ENCODE measurements around the gene GPR3.

The GPR3 gene

DNA sequence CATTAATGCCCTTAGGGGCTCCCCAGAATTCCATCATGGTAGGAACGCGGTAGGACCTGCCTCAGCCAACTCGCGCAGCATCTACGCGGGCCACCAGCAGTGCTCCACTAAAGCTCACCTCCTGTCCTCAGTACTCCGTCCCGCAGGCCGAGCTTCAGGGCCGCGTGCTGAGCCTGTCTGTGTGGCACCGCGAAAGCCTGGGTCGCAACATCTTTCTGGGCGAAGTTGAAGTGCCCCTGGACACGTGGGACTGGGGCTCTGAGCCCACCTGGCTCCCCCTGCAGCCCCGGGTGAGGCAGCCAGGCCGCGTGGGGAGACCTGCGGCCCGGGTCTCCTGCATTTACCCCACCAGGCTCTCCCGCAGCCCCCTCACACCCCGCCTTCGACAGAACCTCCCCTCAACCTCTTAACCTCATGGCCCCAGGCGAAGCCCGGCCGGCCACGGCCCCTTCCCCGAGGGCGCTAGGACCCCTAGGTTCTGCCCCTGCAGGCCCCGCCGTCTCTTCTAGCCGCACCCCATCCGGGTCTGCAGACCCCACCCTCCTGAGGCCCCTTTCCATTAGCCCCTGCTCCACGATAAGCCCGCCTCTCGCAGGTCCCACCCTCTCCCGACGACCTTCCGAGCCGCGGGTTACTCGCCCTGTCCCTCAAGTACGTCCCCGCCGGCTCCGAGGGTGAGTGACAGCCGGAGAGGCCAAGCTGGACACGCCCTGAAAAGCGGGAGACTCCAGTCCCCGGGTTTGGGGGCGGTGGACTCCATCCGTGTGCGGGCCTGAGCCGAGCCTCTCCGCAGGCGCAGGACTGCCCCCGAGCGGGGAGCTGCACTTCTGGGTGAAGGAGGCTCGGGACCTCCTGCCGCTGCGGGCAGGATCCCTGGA lies 41.5 kb upstream of the GPR3 start:
- H3K36me3 ChIP-seq (ENCODE audit: control insufficient read depth in 1 of 2, insufficient read depth in 2 of 2, low read length in 2 of 2), result peaks cover 0 to 7% of the 10 kb centered on the region in 2 donors
- H3K9ac ChIP-seq (ENCODE audit: low read depth in 1 of 2, low read length in 2 of 2), result peak overlapping the region in 1 of 2 donors; percentile 43
- H3K27ac ChIP-seq (ENCODE audit: low read depth, low read length), result no peak overlapping the region
- H3K4me1 ChIP-seq (ENCODE audit: control insufficient read depth in 1 of 2, insufficient read depth in 2 of 2, low read length in 2 of 2), result peaks cover 18 to 25% of the 10 kb centered on the region in 2 donors
- no peaks in the 10 kb centered on the region for H3K9me3 ChIP-seq (ENCODE audit: control insufficient read depth in 1 of 2, low read length in 2 of 2)
- H3K27me3 ChIP-seq (ENCODE audit: control insufficient read depth in 1 of 2, insufficient read depth in 2 of 2, low read length in 2 of 2), result peaks cover 0 to 4% of the 10 kb centered on the region in 2 donors
- peak overlapping the region; percentile 30 to 54 for H3K4me3 ChIP-seq (ENCODE audit: low read depth in 1 of 2, low read length in 2 of 2)

DNA sequence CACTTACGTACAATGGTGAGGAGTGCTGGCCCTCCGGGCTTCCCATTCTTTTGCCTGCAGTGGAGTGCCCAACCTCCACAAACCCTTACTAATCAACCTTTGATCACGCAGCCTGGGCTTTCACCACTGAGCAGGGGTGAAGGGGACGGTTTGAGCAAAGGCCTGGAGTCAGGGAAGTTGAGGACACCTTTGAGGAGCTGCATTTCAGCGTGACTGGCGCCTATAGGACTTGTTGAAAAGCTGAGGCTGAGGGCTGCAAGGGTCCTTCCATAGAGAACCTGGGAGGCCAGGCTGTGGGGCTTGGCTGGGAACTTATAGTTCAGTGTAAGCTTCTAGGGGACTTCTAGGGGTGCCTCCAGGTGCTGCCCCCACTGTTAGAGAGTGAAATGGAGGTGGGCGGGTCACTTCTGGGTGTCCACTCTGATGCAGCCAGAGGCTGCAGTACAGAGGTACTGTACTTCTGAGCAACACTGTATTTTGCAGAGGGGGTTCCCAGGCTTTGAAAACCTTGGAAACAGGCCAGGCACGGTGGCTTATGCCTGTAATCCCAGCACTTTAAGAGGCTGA lies 40.8 kb upstream of the GPR3 start:
- peak overlapping the region in 1 of 2 donors; percentile 43 for H3K9ac ChIP-seq (ENCODE audit: low read depth in 1 of 2, low read length in 2 of 2)
- peak overlapping the region; percentile 30 to 54 for H3K4me3 ChIP-seq (ENCODE audit: low read depth in 1 of 2, low read length in 2 of 2)
- H3K27me3 ChIP-seq (ENCODE audit: control insufficient read depth in 1 of 2, insufficient read depth in 2 of 2, low read length in 2 of 2), result peaks cover 0 to 4% of the 10 kb centered on the region in 2 donors
- H3K27ac ChIP-seq (ENCODE audit: low read depth, low read length), result no peak overlapping the region
- H3K36me3 ChIP-seq (ENCODE audit: control insufficient read depth in 1 of 2, insufficient read depth in 2 of 2, low read length in 2 of 2), result peaks cover 0 to 11% of the 10 kb centered on the region in 2 donors
- H3K9me3 ChIP-seq (ENCODE audit: control insufficient read depth in 1 of 2, low read length in 2 of 2), result no peaks in the 10 kb centered on the region
- peaks cover 19 to 25% of the 10 kb centered on the region in 2 donors for H3K4me1 ChIP-seq (ENCODE audit: control insufficient read depth in 1 of 2, insufficient read depth in 2 of 2, low read length in 2 of 2)

DNA sequence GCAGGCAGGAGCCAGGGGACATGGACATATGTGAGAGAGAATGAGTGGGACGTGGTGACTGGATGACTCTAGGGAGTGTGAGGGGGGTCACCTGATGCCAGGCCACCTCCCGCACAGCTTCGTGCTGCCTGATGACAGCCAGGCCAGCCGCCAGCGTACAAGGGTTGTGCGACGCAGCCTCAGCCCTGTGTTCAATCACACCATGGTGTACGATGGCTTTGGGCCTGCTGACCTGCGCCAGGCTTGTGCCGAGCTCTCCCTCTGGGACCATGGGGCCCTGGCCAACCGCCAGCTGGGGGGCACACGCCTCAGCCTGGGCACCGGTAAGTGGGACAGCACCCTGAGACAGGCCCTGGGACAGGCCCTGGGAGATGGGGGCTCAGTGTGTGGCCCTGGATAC lies 39.3 kb upstream of the GPR3 start:
- Histone ChIP-seq H3K27ac (ENCODE audit: low read depth, low read length) (no peak overlapping the region), H3K4me3 (ENCODE audit: low read depth in 1 of 2, low read length in 2 of 2) (no peak overlapping the region), H3K36me3 (ENCODE audit: control insufficient read depth in 1 of 2, insufficient read depth in 2 of 2, low read length in 2 of 2) (peaks cover 0 to 11% of the 10 kb centered on the region in 2 donors)

DNA sequence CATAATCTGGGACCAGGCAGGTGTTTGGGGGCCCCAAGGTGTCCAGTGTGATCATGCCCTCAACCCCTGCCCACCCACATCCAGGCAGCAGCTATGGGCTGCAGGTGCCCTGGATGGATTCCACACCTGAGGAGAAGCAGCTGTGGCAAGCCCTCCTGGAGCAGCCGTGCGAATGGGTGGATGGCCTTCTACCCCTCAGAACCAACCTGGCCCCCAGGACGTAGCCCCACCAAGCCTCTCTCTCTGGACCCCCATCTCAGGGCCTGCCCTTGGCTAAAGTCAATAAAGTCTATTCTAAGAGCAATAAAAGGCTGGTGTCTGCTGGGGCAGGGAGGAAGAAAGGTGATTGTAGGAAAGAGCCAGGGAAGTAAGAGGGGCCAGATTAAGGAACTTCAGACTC lies 38.8 kb upstream of the GPR3 start:
- Histone ChIP-seq H3K27ac (ENCODE audit: low read depth, low read length) (no peak overlapping the region), H3K4me1 (ENCODE audit: control insufficient read depth in 1 of 2, insufficient read depth in 2 of 2, low read length in 2 of 2) (peaks cover 27 to 36% of the 10 kb centered on the region in 2 donors), H3K4me3 (ENCODE audit: low read depth in 1 of 2, low read length in 2 of 2) (no peak overlapping the region), H3K9ac (ENCODE audit: low read depth in 1 of 2, low read length in 2 of 2) (no peak overlapping the region), H3K9me3 (ENCODE audit: control insufficient read depth in 1 of 2, low read length in 2 of 2) (no peaks in the 10 kb centered on the region), H3K36me3 (ENCODE audit: control insufficient read depth in 1 of 2, insufficient read depth in 2 of 2, low read length in 2 of 2) (peaks cover 0 to 11% of the 10 kb centered on the region in 2 donors), H3K27me3 (ENCODE audit: control insufficient read depth in 1 of 2, insufficient read depth in 2 of 2, low read length in 2 of 2) (peaks cover 0 to 4% of the 10 kb centered on the region in 2 donors)

More for the DNA sequence above, 39.3 kb upstream of the GPR3 start:
- peaks cover 27 to 36% of the 10 kb centered on the region in 2 donors for H3K4me1 ChIP-seq (ENCODE audit: control insufficient read depth in 1 of 2, insufficient read depth in 2 of 2, low read length in 2 of 2)
- H3K27me3 ChIP-seq (ENCODE audit: control insufficient read depth in 1 of 2, insufficient read depth in 2 of 2, low read length in 2 of 2), result peaks cover 0 to 4% of the 10 kb centered on the region in 2 donors
- H3K9ac ChIP-seq (ENCODE audit: low read depth in 1 of 2, low read length in 2 of 2), result no peak overlapping the region
- H3K9me3 ChIP-seq (ENCODE audit: control insufficient read depth in 1 of 2, low read length in 2 of 2), result no peaks in the 10 kb centered on the region

DNA sequence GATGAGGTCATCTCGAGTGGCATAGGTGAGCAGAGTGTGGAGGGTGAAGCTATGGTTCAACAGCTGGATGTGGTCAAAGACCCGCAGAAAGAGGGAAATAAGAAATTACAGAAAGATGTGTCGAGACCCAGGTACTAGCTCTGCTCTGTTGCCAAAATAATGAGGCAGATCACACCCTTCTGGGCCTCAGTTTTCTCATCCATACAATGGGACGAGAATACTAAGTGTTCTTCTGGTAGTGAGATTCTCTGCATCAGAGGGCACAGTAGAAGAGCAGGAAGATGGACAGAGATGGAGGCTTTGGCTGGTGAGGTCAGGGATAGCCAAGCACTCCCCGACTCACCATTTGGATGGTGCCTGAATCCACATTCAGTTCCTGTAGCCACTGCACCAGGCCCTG lies 36.7 kb upstream of the GPR3 start:
- H3K9me3 ChIP-seq (ENCODE audit: control insufficient read depth in 1 of 2, low read length in 2 of 2), result no peaks in the 10 kb centered on the region
- no peaks in the 10 kb centered on the region for H3K27me3 ChIP-seq (ENCODE audit: control insufficient read depth in 1 of 2, insufficient read depth in 2 of 2, low read length in 2 of 2)
- H3K36me3 ChIP-seq (ENCODE audit: control insufficient read depth in 1 of 2, insufficient read depth in 2 of 2, low read length in 2 of 2), result peaks cover 0 to 11% of the 10 kb centered on the region in 2 donors
- H3K4me3 ChIP-seq (ENCODE audit: low read depth in 1 of 2, low read length in 2 of 2), result no peak overlapping the region
- no peak overlapping the region for H3K27ac ChIP-seq (ENCODE audit: low read depth, low read length)
- H3K9ac ChIP-seq (ENCODE audit: low read depth in 1 of 2, low read length in 2 of 2), result no peak overlapping the region
- H3K4me1 ChIP-seq (ENCODE audit: control insufficient read depth in 1 of 2, insufficient read depth in 2 of 2, low read length in 2 of 2), result peaks cover 19 to 27% of the 10 kb centered on the region in 2 donors

DNA sequence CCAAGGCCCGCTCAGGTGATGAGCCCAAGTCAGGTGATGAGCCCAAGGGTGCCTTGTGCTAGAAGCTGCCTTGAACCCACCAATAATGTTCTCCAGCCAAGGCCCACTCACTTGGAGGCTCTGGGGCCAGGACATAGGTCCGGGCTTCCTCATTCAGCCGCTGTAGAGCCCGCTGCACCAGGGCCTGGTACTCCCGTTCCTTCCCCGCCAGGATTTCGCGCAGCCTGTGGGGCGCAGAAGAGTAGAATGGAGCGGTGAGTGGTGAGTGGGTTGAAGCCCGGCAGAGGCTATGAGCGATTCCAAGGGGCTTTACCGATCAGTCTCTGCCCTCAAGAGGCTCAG lies 36.2 kb upstream of the GPR3 start:
- H3K9ac ChIP-seq (ENCODE audit: low read depth in 1 of 2, low read length in 2 of 2), result no peak overlapping the region
- H3K36me3 ChIP-seq (ENCODE audit: control insufficient read depth in 1 of 2, insufficient read depth in 2 of 2, low read length in 2 of 2), result peaks cover 0 to 13% of the 10 kb centered on the region in 2 donors
- H3K27ac ChIP-seq (ENCODE audit: low read depth, low read length), result no peak overlapping the region
- no peaks in the 10 kb centered on the region for H3K9me3 ChIP-seq (ENCODE audit: control insufficient read depth in 1 of 2, low read length in 2 of 2)
- H3K4me3 ChIP-seq (ENCODE audit: low read depth in 1 of 2, low read length in 2 of 2), result peak overlapping the region in 1 of 2 donors; percentile 16
- peaks cover 15 to 22% of the 10 kb centered on the region in 2 donors for H3K4me1 ChIP-seq (ENCODE audit: control insufficient read depth in 1 of 2, insufficient read depth in 2 of 2, low read length in 2 of 2)
- H3K27me3 ChIP-seq (ENCODE audit: control insufficient read depth in 1 of 2, insufficient read depth in 2 of 2, low read length in 2 of 2), result no peaks in the 10 kb centered on the region

DNA sequence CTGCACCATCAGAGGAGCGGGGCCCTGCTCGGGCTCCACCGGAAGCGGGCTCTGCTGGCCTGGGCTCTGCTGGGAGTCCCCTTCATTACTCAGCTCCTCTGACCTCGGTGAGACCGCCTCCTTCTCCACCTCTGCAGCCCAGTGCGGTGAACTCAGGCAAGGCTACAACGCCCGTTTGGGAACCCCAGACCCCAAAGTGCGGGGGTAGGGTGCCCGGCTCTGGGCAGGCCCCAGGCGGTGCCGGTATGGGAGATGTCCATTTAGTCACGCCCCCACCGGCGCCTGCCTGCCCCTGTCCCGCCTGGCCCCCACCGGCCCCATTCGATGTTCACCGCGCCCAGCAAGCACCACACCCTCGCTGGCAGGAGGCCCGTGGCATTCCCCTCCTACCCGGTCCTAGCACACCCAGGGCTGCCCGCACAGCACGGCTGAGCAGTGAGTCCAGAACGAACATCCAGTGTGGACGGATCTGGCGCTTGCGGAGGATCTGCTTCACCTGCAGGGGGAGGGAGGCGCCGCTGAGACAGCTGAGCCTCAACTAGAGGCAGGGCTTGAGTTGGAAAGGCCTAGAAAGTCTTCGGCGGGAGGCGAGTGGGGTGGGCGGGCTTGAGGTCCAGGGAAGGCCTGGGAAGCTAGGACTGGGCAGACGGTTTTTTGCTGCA lies 35.7 kb upstream of the GPR3 start:
- Histone ChIP-seq H3K4me3 (ENCODE audit: low read depth in 1 of 2, low read length in 2 of 2) (peak overlapping the region; percentile 66 to 67), H3K4me1 (ENCODE audit: control insufficient read depth in 1 of 2, insufficient read depth in 2 of 2, low read length in 2 of 2) (peaks cover 15 to 17% of the 10 kb centered on the region in 2 donors), H3K36me3 (ENCODE audit: control insufficient read depth in 1 of 2, insufficient read depth in 2 of 2, low read length in 2 of 2) (peaks cover 0 to 15% of the 10 kb centered on the region in 2 donors), H3K27ac (ENCODE audit: low read depth, low read length) (no peak overlapping the region), H3K9me3 (ENCODE audit: control insufficient read depth in 1 of 2, low read length in 2 of 2) (no peaks in the 10 kb centered on the region), H3K9ac (ENCODE audit: low read depth in 1 of 2, low read length in 2 of 2) (peak overlapping the region in 1 of 2 donors; percentile 60), H3K27me3 (ENCODE audit: control insufficient read depth in 1 of 2, insufficient read depth in 2 of 2, low read length in 2 of 2) (no peaks in the 10 kb centered on the region)

DNA sequence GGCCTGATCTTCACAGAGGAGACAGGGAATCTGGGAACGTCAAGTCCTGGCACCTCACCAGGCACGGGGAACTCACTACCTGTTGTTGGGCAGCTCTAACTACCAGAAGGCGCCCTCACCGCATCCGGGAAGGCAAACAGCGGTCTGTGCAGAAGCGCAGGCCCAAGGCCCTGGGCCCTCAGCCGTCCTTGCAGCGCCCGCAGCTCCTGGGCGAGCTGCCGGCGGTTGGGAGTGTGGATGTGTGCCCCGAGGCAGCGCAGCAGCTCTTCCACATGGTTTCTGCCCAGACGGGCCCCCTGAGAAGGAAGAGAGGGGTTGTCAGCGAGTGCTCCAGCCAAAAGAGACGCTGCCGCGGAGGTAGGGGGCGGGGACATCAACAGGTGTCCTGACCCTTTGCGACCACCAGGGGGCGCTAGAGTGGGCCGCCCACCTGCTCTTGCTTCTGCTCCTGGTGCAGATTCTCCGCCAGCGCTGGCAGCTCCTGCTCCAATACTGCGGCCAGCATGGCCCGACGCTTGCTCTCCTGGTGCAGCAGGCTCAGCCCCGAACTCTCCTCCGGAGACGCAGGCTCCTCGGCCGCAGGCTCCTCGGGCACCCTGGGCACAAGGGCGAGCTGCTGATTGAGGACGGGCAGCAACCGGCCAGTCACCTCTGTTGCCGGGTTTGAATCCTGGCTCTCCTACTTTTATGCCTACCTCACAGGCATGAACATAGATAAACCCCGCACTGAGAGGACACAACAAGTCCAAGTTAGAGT lies 35.0 kb upstream of the GPR3 start:
- peaks cover 0 to 20% of the 10 kb centered on the region in 2 donors for H3K36me3 ChIP-seq (ENCODE audit: control insufficient read depth in 1 of 2, insufficient read depth in 2 of 2, low read length in 2 of 2)
- H3K4me1 ChIP-seq (ENCODE audit: control insufficient read depth in 1 of 2, insufficient read depth in 2 of 2, low read length in 2 of 2), result peaks cover 15 to 17% of the 10 kb centered on the region in 2 donors

DNA sequence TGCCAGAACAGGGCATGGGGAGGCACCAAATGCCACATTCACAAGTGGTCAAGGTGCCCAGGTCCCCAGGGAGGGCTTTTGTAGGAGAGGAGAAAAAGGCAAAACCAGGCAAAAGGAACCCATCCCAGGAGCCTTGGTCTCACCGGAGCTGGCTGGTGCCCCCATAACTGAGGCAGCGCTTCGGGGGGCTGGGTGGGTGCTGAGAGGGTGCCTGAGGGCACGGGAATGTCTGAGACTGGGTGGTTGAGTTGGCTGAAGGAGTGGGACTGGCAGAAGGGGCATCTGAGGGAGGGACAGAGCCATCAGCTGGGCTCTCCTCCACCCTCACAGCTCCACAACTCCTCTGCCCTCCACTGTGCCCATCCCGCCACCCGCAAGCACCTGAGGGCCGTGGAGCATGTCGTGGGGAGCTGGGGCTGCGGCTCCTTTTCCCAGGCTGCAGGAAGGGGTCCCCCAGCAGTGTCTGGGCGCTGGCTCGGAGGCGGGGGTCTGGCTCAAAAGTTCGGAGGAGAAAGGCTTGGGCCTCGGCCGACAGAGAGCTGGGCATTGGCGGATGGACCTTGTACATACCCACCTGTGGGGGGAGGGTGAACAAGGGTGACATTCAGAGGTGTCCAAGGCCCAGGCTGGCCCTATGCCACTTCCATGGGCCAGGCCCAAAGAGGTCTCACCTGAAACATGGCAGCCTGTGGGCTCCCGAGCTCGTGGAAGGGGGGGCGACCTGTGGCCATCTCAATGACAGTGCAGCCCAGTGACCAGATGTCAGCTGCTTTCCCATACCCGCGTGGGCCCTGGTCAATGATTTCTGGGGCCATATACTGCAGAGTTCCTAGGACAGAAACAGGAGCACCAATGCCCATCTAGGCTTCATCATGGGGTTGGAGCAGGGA lies 34.1 kb upstream of the GPR3 start:
- H3K27me3 ChIP-seq (ENCODE audit: control insufficient read depth in 1 of 2, insufficient read depth in 2 of 2, low read length in 2 of 2), result no peaks in the 10 kb centered on the region
- no peak overlapping the region for H3K27ac ChIP-seq (ENCODE audit: low read depth, low read length)
- peaks cover 0 to 20% of the 10 kb centered on the region in 2 donors for H3K36me3 ChIP-seq (ENCODE audit: control insufficient read depth in 1 of 2, insufficient read depth in 2 of 2, low read length in 2 of 2)
- H3K4me1 ChIP-seq (ENCODE audit: control insufficient read depth in 1 of 2, insufficient read depth in 2 of 2, low read length in 2 of 2), result peaks cover 15 to 17% of the 10 kb centered on the region in 2 donors
- H3K9me3 ChIP-seq (ENCODE audit: control insufficient read depth in 1 of 2, low read length in 2 of 2), result no peaks in the 10 kb centered on the region
- H3K9ac ChIP-seq (ENCODE audit: low read depth in 1 of 2, low read length in 2 of 2), result no peak overlapping the region
- no peak overlapping the region for H3K4me3 ChIP-seq (ENCODE audit: low read depth in 1 of 2, low read length in 2 of 2)

More for the DNA sequence above, 35.0 kb upstream of the GPR3 start:
- no peaks in the 10 kb centered on the region for H3K27me3 ChIP-seq (ENCODE audit: control insufficient read depth in 1 of 2, insufficient read depth in 2 of 2, low read length in 2 of 2)
- H3K9ac ChIP-seq (ENCODE audit: low read depth in 1 of 2, low read length in 2 of 2), result peak overlapping the region in 1 of 2 donors; percentile 60
- H3K4me3 ChIP-seq (ENCODE audit: low read depth in 1 of 2, low read length in 2 of 2), result peak overlapping the region; percentile 66 to 67
- H3K9me3 ChIP-seq (ENCODE audit: control insufficient read depth in 1 of 2, low read length in 2 of 2), result no peaks in the 10 kb centered on the region
- no peak overlapping the region for H3K27ac ChIP-seq (ENCODE audit: low read depth, low read length)

All from duodenal mucosa (tissue), 2 donors.